IMR-90 (cell line): Measurements from ENCODE around the gene EHMT1. TPM values are rescaled to one million over a fixed set of nuclear protein-coding genes. Genes with fewer than 3 reads are reported as not detected.

ENCODE experiments used
- ATAC-seq: fragments of 200-7000 bp; cut with Tn5 transposase; 2 replicates; pipeline ENCODE4 v1.9.1; 2020; ENCODE audit warnings: low read depth, mild to moderate bottlenecking, moderate library complexity
- BruUV-seq: library from RNA; stranded (reverse); fragments of 400-500 nt; replicated peaks from 2 replicates; lab custom pipeline; 2021; lab: Mats Ljungman, UMichigan
- CTCF ChIA-PET: fragments of 300-600 bp; formaldehyde crosslinking; extraction: SDS; loops from one replicate; lab custom pipeline; 2021; ENCODE audit warnings: antibody characterized with exemption; lab: Yijun Ruan, JAX
- POLR2A ChIA-PET: fragments of 300-600 bp; sonication (Branson Sonifier 250); formaldehyde crosslinking; loops from one replicate; lab custom pipeline; 2022; ENCODE audit warnings: antibody characterized with exemption; ENCODE audit not compliant: unreplicated experiment; lab: Charles Lee
- DNase-seq: peaks from one replicate; pipeline ENCODE4 v3.0.0; 2013
- H2AFZ ChIP-seq: replicated peaks from 2 replicates; pipeline ENCODE3; 2013; ENCODE audit warnings: low read length, mild to moderate bottlenecking; ENCODE audit not compliant: poor library complexity
- H2AK5ac ChIP-seq: 2 replicates; pipeline ENCODE4 v1.6.1; 2013; ENCODE audit warnings: low read depth, low read length, inconsistent platforms
- H2AK9ac ChIP-seq: replicated peaks from 2 replicates; pipeline ENCODE3; 2013; ENCODE audit warnings: mild to moderate bottlenecking, low read depth, low read length, moderate library complexity; ENCODE audit not compliant: poor library complexity
- H2BK120ac ChIP-seq: 2 replicates; pipeline ENCODE4 v1.6.1; 2013; ENCODE audit warnings: low read depth, low read length, inconsistent platforms
- H2BK15ac ChIP-seq: 3 replicates; pipeline ENCODE4 v1.6.1; 2013; ENCODE audit warnings: low read depth, low read length, inconsistent platforms
- H2BK20ac ChIP-seq: 2 replicates; pipeline ENCODE4 v1.6.1; 2013; ENCODE audit warnings: low read depth, mild to moderate bottlenecking, inconsistent platforms, low read length, moderate library complexity
- H2BK5ac ChIP-seq: 2 replicates; pipeline ENCODE4 v1.6.1; 2013; ENCODE audit warnings: mild to moderate bottlenecking, low read depth, low read length, inconsistent platforms; ENCODE audit not compliant: poor library complexity, severe bottlenecking
- H3K14ac ChIP-seq: replicated peaks from 2 replicates; pipeline ENCODE4 v1.6.1; 2013; ENCODE audit warnings: low read depth, low read length, inconsistent platforms
- H3K18ac ChIP-seq: 2 replicates; pipeline ENCODE4 v1.6.1; 2013; ENCODE audit warnings: low read depth, low read length, control low read depth
- H3K23ac ChIP-seq: 2 replicates; pipeline ENCODE4 v1.6.1; 2013; ENCODE audit warnings: low read depth, low read length, inconsistent platforms
- H3K27ac ChIP-seq: 2 replicates; pipeline ENCODE4 v1.5.1; 2013; ENCODE audit warnings: mild to moderate bottlenecking, control low read depth, low read length; ENCODE audit not compliant: insufficient read depth
- H3K27me3 ChIP-seq: 2 replicates; pipeline ENCODE4 v1.6.1; 2013; ENCODE audit warnings: low read length; ENCODE audit not compliant: control insufficient read depth, insufficient read depth
- H3K36me3 ChIP-seq: 2 replicates; pipeline ENCODE4 v1.6.1; 2013; ENCODE audit warnings: low read length, mixed read lengths; ENCODE audit not compliant: control insufficient read depth, insufficient read depth
- H3K4ac ChIP-seq: 2 replicates; pipeline ENCODE4 v1.6.1; 2013; ENCODE audit warnings: low read depth, low read length, inconsistent platforms
- H3K4me1 ChIP-seq: 2 replicates; pipeline ENCODE4 v1.6.1; 2013; ENCODE audit warnings: low read length, mixed read lengths; ENCODE audit not compliant: control insufficient read depth, insufficient read depth
- H3K4me2 ChIP-seq: 2 replicates; pipeline ENCODE4 v1.6.1; 2013; ENCODE audit warnings: low read depth, mild to moderate bottlenecking, control low read depth, low read length, moderate library complexity
- H3K4me3 ChIP-seq: 2 replicates; pipeline ENCODE4 v1.5.1; 2013; ENCODE audit warnings: low read depth, mild to moderate bottlenecking, control low read depth, low read length, moderate library complexity; ENCODE audit not compliant: insufficient read depth
- H3K56ac ChIP-seq: 2 replicates; pipeline ENCODE4 v1.6.1; 2013; ENCODE audit warnings: low read length, inconsistent platforms; ENCODE audit not compliant: insufficient read depth; ENCODE audit errors: extremely low read depth
- H3K79me1 ChIP-seq, 2 experiments: 2 replicates each; pipeline ENCODE4 v1.6.1; 2013; ENCODE audit warnings: low read length in 2 of 2, inconsistent platforms in 1 of 2, low read depth in 1 of 2
- H3K9ac ChIP-seq: 2 replicates; pipeline ENCODE4 v1.6.1; 2013; ENCODE audit warnings: low read depth, low read length, control low read depth
- H3K9me1 ChIP-seq: 2 replicates; pipeline ENCODE4 v1.6.1; 2013; ENCODE audit warnings: low read length, inconsistent platforms; ENCODE audit not compliant: insufficient read depth
- H3K9me3 ChIP-seq: 2 replicates; pipeline ENCODE4 v1.6.1; 2013; ENCODE audit warnings: low read length; ENCODE audit not compliant: control insufficient read depth, insufficient read depth
- H4K20me1 ChIP-seq: 2 replicates; pipeline ENCODE4 v1.6.1; 2013; ENCODE audit warnings: low read length, inconsistent platforms; ENCODE audit not compliant: insufficient read depth
- H4K5ac ChIP-seq: 2 replicates; pipeline ENCODE4 v1.6.1; 2013; ENCODE audit warnings: mild to moderate bottlenecking, low read depth, low read length, control low read depth
- H4K8ac ChIP-seq, 2 experiments: 2 replicates each; pipeline ENCODE4 v1.6.1; 2013; ENCODE audit warnings: low read depth in 2 of 2, low read length in 2 of 2, control low read depth in 1 of 2, inconsistent platforms in 1 of 2
- H4K91ac ChIP-seq: 2 replicates; pipeline ENCODE4 v1.6.1; 2013; ENCODE audit warnings: low read depth, low read length, inconsistent platforms; ENCODE audit not compliant: insufficient read depth
- CHD1 ChIP-seq: IDR thresholded peaks from 2 replicates; pipeline ENCODE4 v1.6.1; 2012; ENCODE audit warnings: low read depth, low read length, improper control_type of control experiment
- FOS ChIP-seq: fragments of 150-350 bp; IDR thresholded peaks from 2 replicates; pipeline ENCODE4 v1.6.1; 2016; ENCODE audit warnings: low read depth, low read length
- MAFK ChIP-seq: IDR thresholded peaks from 2 replicates; pipeline ENCODE4 v1.6.1; 2012; ENCODE audit warnings: low read depth, low read length, improper control_type of control experiment
- POLR2A ChIP-seq: IDR thresholded peaks from 2 replicates; pipeline ENCODE4 v1.6.1; 2012; ENCODE audit warnings: mild to moderate bottlenecking, low read depth, low read length
- RFX5 ChIP-seq: IDR thresholded peaks from 2 replicates; pipeline ENCODE4 v1.8.0; 2012; ENCODE audit warnings: low read depth, mild to moderate bottlenecking, low read length, moderate library complexity
- WGBS, 2 experiments: methylation state at CpG; one replicate each; pipeline versions ENCODE4 v1.1.5 to v1.1.7; 2013; ENCODE audit warnings: missing lambda C conversion rate in 2 of 2; ENCODE audit not compliant: insufficient read length in 1 of 2; ENCODE audit errors: extremely low coverage in 2 of 2; 5-methylcytosine and 5-hydroxymethylcytosine counted together
- dilution Hi-C: fragments of 300-500 bp; cut with HindIII; formaldehyde crosslinking; loops from one replicate; pipeline ENCODE4 v1.14.3; 2018; ENCODE audit warnings: low sequenced_read_pairs; ENCODE audit not compliant: unreplicated experiment
- in situ Hi-C: fragments of 300-500 bp; cut with MboI; formaldehyde crosslinking; loops from 3 replicates; pipeline ENCODE4 v1.14.3; 2019; ENCODE audit warnings: low sequenced_read_pairs, inconsistent platforms, mixed read lengths
- intact Hi-C: fragments of 100-400 bp; cut with micrococcal nuclease; formaldehyde crosslinking; loops from 2 replicates; pipeline ENCODE4 v1.10.0; 2022
- polyA plus RNA-seq, 3 experiments: library from polyadenylated mRNA; depleted of rRNA; stranded (reverse); fragments of >200 nt; gene quantifications; 2 replicates each; pipeline ENCODE4 v1.2.3, GENCODE V29; 2012; ENCODE audit warnings: low replicate concordance in 1 of 3
- total RNA-seq: library from RNA; depleted of rRNA; stranded (reverse); fragments of >200 nt; gene quantifications from 2 replicates; pipeline ENCODE4 v1.2.3, GENCODE V29; 2012
- TF ChIP-seq, protein P1 (sequence below): conservative IDR thresholded peaks from 2 replicates; pipeline ENCODE4 v1.5.1; 2012; ENCODE audit warnings: mild to moderate bottlenecking, low read depth, low read length, improper control_type of control experiment

The EHMT1 gene
- total and polyA plus RNA-seq, 2 of the 4 experiments (the other 2 are of a cell fraction), result 32.8 to 35.1 TPM

DNA sequence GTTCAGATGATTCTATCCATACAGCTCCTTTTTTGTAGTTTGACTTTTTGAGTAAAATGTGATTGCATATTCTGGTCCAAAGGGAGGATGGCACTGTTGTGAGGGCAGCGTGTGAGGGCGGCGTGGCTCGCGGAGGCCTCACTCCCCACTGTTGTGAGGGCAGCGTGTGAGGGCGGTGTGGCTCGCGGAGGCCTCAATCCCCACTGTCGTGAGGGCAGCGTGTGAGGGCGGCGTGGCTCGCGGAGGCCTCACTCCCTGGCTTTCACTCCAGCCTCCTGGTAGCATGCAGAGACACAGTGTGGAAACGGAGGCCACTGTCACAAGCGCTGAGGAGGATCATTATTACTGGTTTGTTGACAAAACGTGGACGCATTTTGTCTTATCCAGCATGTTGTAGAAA, 79.0 kb downstream of the EHMT1 start:
- in situ Hi-C loops, result no loop called here
- H4K5ac ChIP-seq, result no peak overlapping the region
- H2AK9ac ChIP-seq, result no peak overlapping the region
- H3K4me3 ChIP-seq, result no peak overlapping the region
- no peak overlapping the region for H2BK15ac ChIP-seq
- POLR2A ChIA-PET, result no interaction called here
- H3K56ac ChIP-seq, result no peak overlapping the region
- no peak for TF ChIP-seq RFX5
- TF ChIP-seq, protein P1, sequence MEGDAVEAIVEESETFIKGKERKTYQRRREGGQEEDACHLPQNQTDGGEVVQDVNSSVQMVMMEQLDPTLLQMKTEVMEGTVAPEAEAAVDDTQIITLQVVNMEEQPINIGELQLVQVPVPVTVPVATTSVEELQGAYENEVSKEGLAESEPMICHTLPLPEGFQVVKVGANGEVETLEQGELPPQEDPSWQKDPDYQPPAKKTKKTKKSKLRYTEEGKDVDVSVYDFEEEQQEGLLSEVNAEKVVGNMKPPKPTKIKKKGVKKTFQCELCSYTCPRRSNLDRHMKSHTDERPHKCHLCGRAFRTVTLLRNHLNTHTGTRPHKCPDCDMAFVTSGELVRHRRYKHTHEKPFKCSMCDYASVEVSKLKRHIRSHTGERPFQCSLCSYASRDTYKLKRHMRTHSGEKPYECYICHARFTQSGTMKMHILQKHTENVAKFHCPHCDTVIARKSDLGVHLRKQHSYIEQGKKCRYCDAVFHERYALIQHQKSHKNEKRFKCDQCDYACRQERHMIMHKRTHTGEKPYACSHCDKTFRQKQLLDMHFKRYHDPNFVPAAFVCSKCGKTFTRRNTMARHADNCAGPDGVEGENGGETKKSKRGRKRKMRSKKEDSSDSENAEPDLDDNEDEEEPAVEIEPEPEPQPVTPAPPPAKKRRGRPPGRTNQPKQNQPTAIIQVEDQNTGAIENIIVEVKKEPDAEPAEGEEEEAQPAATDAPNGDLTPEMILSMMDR, result no peak
- TF ChIP-seq MAFK, result no peak
- TF ChIP-seq POLR2A, result no peak
- no peak for TF ChIP-seq CHD1
- TF ChIP-seq FOS, result no peak
- intact Hi-C loops, result no loop called here
- H3K4ac ChIP-seq, result no peak overlapping the region; the same call in 1 of the 2 replicates
- no peak overlapping the region for H2BK20ac ChIP-seq
- H3K4me2 ChIP-seq, result no peak overlapping the region
- BruUV-seq, result no TSS peak
- peaks cover 63% of the 10 kb centered on the region for H4K20me1 ChIP-seq
- H3K9me3 ChIP-seq, result peaks cover 5% of the 10 kb centered on the region; the same call in 1 of the 2 replicates
- H3K18ac ChIP-seq, result no peak overlapping the region
- CTCF ChIA-PET, result interaction anchor here (1.0 kb wide), 1 partner anchor 25 kb away, joined by 3 read pairs; no protein-coding TSS in a partner anchor
- no peak overlapping the region for H2BK120ac ChIP-seq
- H3K9ac ChIP-seq, result no peak overlapping the region
- dilution Hi-C loops, result no loop called here
- H3K23ac ChIP-seq, result no peak overlapping the region
- peaks cover 39 to 80% of the 10 kb centered on the region in 2 experiments for H3K79me1 ChIP-seq
- H3K27ac ChIP-seq, result no peak overlapping the region
- H2AK5ac ChIP-seq, result no peak overlapping the region; the same call in 1 of the 2 replicates
- DNase-seq, result no peak
- 0 out of 2 replicates have a peak, but pooled peaks cover 1% of the 10 kb centered on the region for H3K36me3 ChIP-seq
- WGBS, 2 experiments, result 80% methylated on average over 2 of the region's 19 CpGs; no CpG with 5 or more reads in 1 of the 2 experiments
- no peak overlapping the region for H3K14ac ChIP-seq
- no peak for ATAC-seq
- H2BK5ac ChIP-seq, result no peak overlapping the region
- no peak overlapping the region for H4K91ac ChIP-seq
- peaks cover 4% of the 10 kb centered on the region; the same call in 1 of the 2 replicates for H3K4me1 ChIP-seq
- no peaks in the 10 kb centered on the region for H3K27me3 ChIP-seq
- no peak overlapping the region for H2AFZ ChIP-seq
- no peak overlapping the region for H4K8ac ChIP-seq
- H3K9me1 ChIP-seq, result peaks cover 20% of the 10 kb centered on the region
